H7 (cell line): ENCODE measurements around the gene ITLN1. TPM values are rescaled to one million over a fixed set of nuclear protein-coding genes. Genes with fewer than 3 reads are reported as not detected.

ENCODE experiments used
- DNase-seq: peaks from one replicate; pipeline ENCODE4 v3.0.0; 2012
- H3K27me3 ChIP-seq: 2 replicates; pipeline ENCODE4 v1.6.0; 2011; ENCODE audit warnings: mild to moderate bottlenecking, low read length; ENCODE audit not compliant: control insufficient read depth, insufficient read depth
- H3K36me3 ChIP-seq: replicated peaks from 2 replicates; pipeline ENCODE4 v1.5.1; 2011; ENCODE audit warnings: low read length; ENCODE audit not compliant: control insufficient read depth, insufficient read depth
- H3K4me3 ChIP-seq: 2 replicates; pipeline ENCODE4 v1.5.1; 2011; ENCODE audit warnings: low read depth, mild to moderate bottlenecking, control low read depth, low read length, moderate library complexity; ENCODE audit not compliant: insufficient read depth
- total RNA-seq: library from RNA; depleted of rRNA; stranded (reverse); fragments of >200 nt; shearing (Covaris generic); gene quantifications from 2 replicates; pipeline ENCODE4 v1.2.3, GENCODE V29; 2014; rRNA removed

The ITLN1 gene
- total RNA-seq, 1 experiment from 2014 or later = not detected

DNA sequence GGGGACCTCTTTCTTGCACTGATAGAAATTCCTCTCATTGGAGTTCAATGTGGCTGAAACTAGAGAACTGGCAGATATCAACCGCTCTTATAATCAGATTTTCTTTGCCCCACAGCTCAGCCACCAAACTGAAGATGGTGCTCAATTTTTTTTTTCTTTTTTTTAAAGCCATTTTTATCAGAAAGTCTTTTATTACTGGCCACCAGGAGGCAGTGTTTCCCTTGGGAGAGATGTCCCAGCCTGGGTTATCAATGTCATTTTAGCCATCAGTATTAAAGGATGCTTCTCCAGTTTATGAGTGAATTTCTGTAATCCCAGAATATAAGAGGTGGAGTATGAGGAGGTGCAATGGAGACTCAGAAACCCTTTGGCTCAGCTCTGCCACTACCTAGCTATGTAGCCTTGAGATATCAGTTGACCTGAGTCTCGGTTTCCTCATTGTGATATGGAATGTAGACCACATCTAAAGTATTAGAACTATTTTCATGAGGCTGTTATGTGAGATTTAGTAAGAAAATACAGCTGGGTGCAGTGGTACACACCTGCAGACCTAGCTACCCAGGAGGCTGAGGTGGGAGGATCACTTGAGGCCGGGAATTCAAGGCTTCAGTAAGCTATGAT, 49.9 kb downstream of the ITLN1 start:
- no peak overlapping the region for H3K4me3 ChIP-seq
- H3K36me3 ChIP-seq = no peaks in the 10 kb centered on the region
- H3K27me3 ChIP-seq = no peaks in the 10 kb centered on the region; the same call in 1 of the 2 replicates
- DNase-seq = peak; percentile 53

DNA sequence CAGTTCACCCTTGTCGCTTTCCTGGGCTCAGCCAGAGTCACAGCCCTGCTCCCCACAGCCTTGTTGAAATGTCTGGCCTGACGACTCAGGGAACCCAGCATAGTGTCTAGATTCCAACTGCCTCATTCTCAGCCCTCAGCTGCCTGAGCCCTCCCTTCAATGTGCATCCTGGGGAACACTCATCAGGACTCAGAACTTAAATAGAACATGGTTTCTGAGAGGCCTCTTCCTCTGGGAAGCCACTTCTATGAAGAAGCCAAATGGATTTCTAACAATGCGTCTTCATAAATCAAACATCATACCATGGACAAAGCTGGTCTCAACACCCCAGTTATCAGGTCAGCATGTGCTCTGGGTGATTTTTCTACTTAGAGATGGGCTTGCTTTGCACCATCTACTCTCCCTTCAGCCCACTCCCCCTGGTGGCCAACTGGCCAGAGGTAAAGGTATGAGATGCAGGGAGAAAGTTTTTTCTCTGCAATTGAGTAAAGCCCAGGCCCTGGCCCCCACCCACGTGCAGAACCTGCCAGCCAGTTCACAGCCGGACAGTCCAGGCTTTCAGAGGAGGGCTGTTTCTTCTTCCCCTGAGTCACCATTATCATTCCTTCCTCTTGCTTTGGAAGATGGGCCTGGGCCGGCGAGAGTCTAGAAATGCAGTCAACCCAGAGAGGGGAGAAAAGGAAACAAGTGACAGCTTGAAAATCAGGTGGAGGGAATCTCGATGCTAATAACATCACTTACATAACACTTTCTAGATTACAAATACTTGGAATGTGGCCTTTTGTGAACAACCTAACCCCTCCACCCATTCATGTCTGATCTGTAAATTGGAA, 54.4 kb downstream of the ITLN1 start:
- no peaks in the 10 kb centered on the region; the same call in 1 of the 2 replicates for H3K27me3 ChIP-seq
- DNase-seq = peak; percentile 59
- no peak overlapping the region for H3K4me3 ChIP-seq
- no peaks in the 10 kb centered on the region for H3K36me3 ChIP-seq

- H3K36me3 ChIP-seq = no peaks in the 10 kb centered on the region
- no peak for DNase-seq
- no peak overlapping the region for H3K4me3 ChIP-seq
- no peaks in the 10 kb centered on the region; the same call in 1 of the 2 replicates for H3K27me3 ChIP-seq
Measured at GRCh38 chr1:160829766-160830165, 55.2 kb downstream of the ITLN1 start.

- DNase-seq = no peak
- Histone ChIP-seq H3K27me3 (no peaks in the 10 kb centered on the region; the same call in 1 of the 2 replicates), H3K36me3 (no peaks in the 10 kb centered on the region), H3K4me3 (no peak overlapping the region)
Measured at GRCh38 chr1:160827418-160827817, 57.6 kb downstream of the ITLN1 start.

DNA sequence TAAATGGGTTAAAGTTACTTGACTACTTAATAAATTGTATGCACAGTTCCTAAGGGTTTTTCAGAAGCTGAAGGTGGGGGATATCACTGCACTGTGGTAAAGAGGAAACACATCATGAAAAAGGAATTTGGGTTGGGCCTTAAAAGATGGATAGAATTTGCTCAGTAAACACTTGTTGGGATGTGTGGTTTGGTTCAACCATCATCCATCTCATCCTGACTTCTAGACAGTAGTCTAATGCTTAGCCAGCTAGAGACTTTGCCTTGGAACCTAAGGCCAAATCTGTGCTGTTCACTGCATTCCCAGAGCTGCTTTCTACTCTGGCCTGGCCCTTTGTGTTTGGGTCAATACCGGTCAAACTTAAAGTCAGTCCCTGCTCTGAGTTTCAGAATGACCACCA, 58.4 kb downstream of the ITLN1 start:
- no peak for DNase-seq
- Histone ChIP-seq H3K27me3 (no peaks in the 10 kb centered on the region; the same call in 1 of the 2 replicates), H3K36me3 (no peaks in the 10 kb centered on the region), H3K4me3 (no peak overlapping the region)

Other genes with a start within 250 kb of the ITLN1 start
- not detected in 2 replicates for gene SLAMF1, start 238.1 kb downstream of the ITLN1 start, total RNA-seq
- gene CD48, start 173.4 kb downstream of the ITLN1 start, total RNA-seq = 0.74 and 2.2 TPM in 2 replicates
- 0.24 TPM in 1 of 2 replicates, not detected in the other for gene SLAMF7, start 145.9 kb downstream of the ITLN1 start, total RNA-seq
- gene LY9, start 89.0 kb downstream of the ITLN1 start, total RNA-seq = 0.24 TPM in 1 of 2 replicates, not detected in the other
- not detected in 2 replicates for gene CD244, start 22.3 kb downstream of the ITLN1 start, total RNA-seq
- gene ITLN2, start 69.6 kb upstream of the ITLN1 start, total RNA-seq = 2.7 and 5.2 TPM in 2 replicates
- gene F11R, start 136.0 kb upstream of the ITLN1 start, total RNA-seq = 211 and 255 TPM in 2 replicates
- 91.3 and 114 TPM in 2 replicates for gene TSTD1, start 153.8 kb upstream of the ITLN1 start, total RNA-seq
- gene USF1, start 160.8 kb upstream of the ITLN1 start, total RNA-seq = 169 and 176 TPM in 2 replicates
- gene ARHGAP30, start 184.7 kb upstream of the ITLN1 start, total RNA-seq = 0.11 TPM in 1 of 2 replicates, not detected in the other
- gene NECTIN4, start 204.4 kb upstream of the ITLN1 start, total RNA-seq = not detected in 2 replicates
- gene KLHDC9, start 213.2 kb upstream of the ITLN1 start, total RNA-seq = 21.9 and 23.2 TPM in 2 replicates
- 46.8 and 60.6 TPM in 2 replicates for gene PFDN2, start 232.9 kb upstream of the ITLN1 start, total RNA-seq
- gene NIT1, start 232.9 kb upstream of the ITLN1 start, total RNA-seq = 75.9 and 81.5 TPM in 2 replicates
- gene DEDD, start 247.5 kb upstream of the ITLN1 start, total RNA-seq = 52.8 and 63.6 TPM in 2 replicates